ENCODE results near the gene LARP4.
"Not testable (repeated sequence)": the region's sequence is repeated elsewhere in the genome, so short reads cannot be mapped to it uniquely, and the experiment has no call there.

LARP4 gene

GRCh38 chr12:50482571-50482970, 81.9 kb downstream of the LARP4 start:
- no peak for DNase-seq (ENCODE audit: low read depth in 2 of 2)

GRCh38 chr12:50483488-50483887, 82.8 kb downstream of the LARP4 start:
- DNase-seq (ENCODE audit: low read depth in 2 of 2), result no peak

- DNase-seq (ENCODE audit: low read depth in 2 of 2), result no peak
Observed at GRCh38 chr12:50488801-50489200, 88.1 kb downstream of the LARP4 start.

GRCh38 chr12:50498119-50498518, 97.4 kb downstream of the LARP4 start:
- not testable (repeated sequence) for DNase-seq (ENCODE audit: low read depth in 2 of 2)

GRCh38 chr12:50504798-50505674, 104.4 kb downstream of the LARP4 start, which contains the start of gene DIP2B:
TSS of gene DIP2B (plus strand) at chr12:50504985. CDS start at chr12:50505141, 156 bp downstream.
- DNase-seq (ENCODE audit: low read depth in 2 of 2), result peak; percentile 75 to 77

- no peak for DNase-seq (ENCODE audit: low read depth in 2 of 2)
Observed at GRCh38 chr12:50505675-50506530, 105.2 kb downstream of the LARP4 start.

GRCh38 chr12:50506753-50507473, 106.2 kb downstream of the LARP4 start:
- no peak for DNase-seq (ENCODE audit: low read depth in 2 of 2)

GRCh38 chr12:50507474-50507838, 106.8 kb downstream of the LARP4 start:
- DNase-seq (ENCODE audit: low read depth in 2 of 2), result no peak

GRCh38 chr12:50507930-50508329, 107.2 kb downstream of the LARP4 start:
- no peak for DNase-seq (ENCODE audit: low read depth in 2 of 2)

GRCh38 chr12:50508414-50508813, 107.7 kb downstream of the LARP4 start:
- no peak for DNase-seq (ENCODE audit: low read depth in 2 of 2)

- no peak for DNase-seq (ENCODE audit: low read depth in 2 of 2)
Observed at GRCh38 chr12:50508970-50509663, 108.4 kb downstream of the LARP4 start.

- no peak for DNase-seq (ENCODE audit: low read depth in 2 of 2)
Observed at GRCh38 chr12:50514526-50515276, 114.0 kb downstream of the LARP4 start.

GRCh38 chr12:50515587-50515986, 114.9 kb downstream of the LARP4 start:
- DNase-seq (ENCODE audit: low read depth in 2 of 2), result no peak

GRCh38 chr12:50517421-50518048, 116.8 kb downstream of the LARP4 start:
- no peak for DNase-seq (ENCODE audit: low read depth in 2 of 2)

- DNase-seq (ENCODE audit: low read depth in 2 of 2), result no peak
Observed at GRCh38 chr12:50518090-50518489, 117.4 kb downstream of the LARP4 start.

GRCh38 chr12:50519353-50519752, 118.7 kb downstream of the LARP4 start:
- no peak for DNase-seq (ENCODE audit: low read depth in 2 of 2)

GRCh38 chr12:50520416-50521207, 119.9 kb downstream of the LARP4 start:
- DNase-seq (ENCODE audit: low read depth in 2 of 2), result no peak

- not testable (repeated sequence) for DNase-seq (ENCODE audit: low read depth in 2 of 2)
Observed at GRCh38 chr12:50521781-50522180, 121.1 kb downstream of the LARP4 start.

- no peak for DNase-seq (ENCODE audit: low read depth in 2 of 2)
Observed at GRCh38 chr12:50523772-50524171, 123.1 kb downstream of the LARP4 start.

All from fibroblast of skin of left quadriceps (primary cell).